ENCODE measurements around the gene MARCHF6.
A peak's percentile ranks its signal among the peaks of the same experiment; 100 is the strongest.
"Not testable (repeated sequence)": the region's sequence is repeated elsewhere in the genome, so short reads cannot be mapped to it uniquely, and the experiment has no call there.

MARCHF6 gene

GRCh38 chr5:10351199-10351905 lies 2.1 kb upstream of the MARCHF6 start:
- DNase-seq: no peak

- no peak for DNase-seq
These were observed 1.6 kb upstream of the MARCHF6 start for GRCh38 chr5:10351919-10352318.

GRCh38 chr5:10352430-10353240 lies 860 bp upstream of the MARCHF6 start:
- DNase-seq: no peak

- peak; percentile 15 for DNase-seq
These were observed 765 bp downstream of the MARCHF6 start for GRCh38 chr5:10354048-10354872.

GRCh38 chr5:10355071-10355889 lies 1.8 kb downstream of the MARCHF6 start:
- no peak for DNase-seq

- no peak for DNase-seq
These were observed 5.5 kb downstream of the MARCHF6 start for GRCh38 chr5:10358999-10359398.

- DNase-seq: no peak
These were observed 7.2 kb downstream of the MARCHF6 start for GRCh38 chr5:10360686-10361085.

GRCh38 chr5:10363519-10364185 lies 10.2 kb downstream of the MARCHF6 start:
- no peak for DNase-seq

GRCh38 chr5:10364186-10364689 lies 10.7 kb downstream of the MARCHF6 start:
- DNase-seq: no peak

- DNase-seq: no peak
These were observed 12.3 kb downstream of the MARCHF6 start for GRCh38 chr5:10365782-10366181.

- no peak for DNase-seq
These were observed 13.1 kb downstream of the MARCHF6 start for GRCh38 chr5:10366310-10367272.

GRCh38 chr5:10367579-10367978 lies 14.1 kb downstream of the MARCHF6 start:
- no peak for DNase-seq

GRCh38 chr5:10370931-10371330 lies 17.4 kb downstream of the MARCHF6 start:
- no peak for DNase-seq

GRCh38 chr5:10371369-10371768 lies 17.9 kb downstream of the MARCHF6 start:
- not testable (repeated sequence) for DNase-seq

- no peak for DNase-seq
These were observed 19.5 kb downstream of the MARCHF6 start for GRCh38 chr5:10372726-10373709.

GRCh38 chr5:10374046-10375022 lies 20.8 kb downstream of the MARCHF6 start:
- no peak for DNase-seq

- DNase-seq: not testable (repeated sequence)
These were observed 21.7 kb downstream of the MARCHF6 start for GRCh38 chr5:10375146-10375545.

GRCh38 chr5:10376544-10376943 lies 23.0 kb downstream of the MARCHF6 start:
- DNase-seq: no peak
